HG03342 (cell line): Measurements from ENCODE around the gene AFF3.

Experiments used
- ATAC-seq: cut with Tn5 transposase; IDR thresholded peaks from one replicate; pipeline ENCODE4 v1.9.1; 2021; ENCODE audit warnings: mild to moderate bottlenecking, moderate library complexity; ENCODE audit not compliant: unreplicated experiment

Gene AFF3

DNA sequence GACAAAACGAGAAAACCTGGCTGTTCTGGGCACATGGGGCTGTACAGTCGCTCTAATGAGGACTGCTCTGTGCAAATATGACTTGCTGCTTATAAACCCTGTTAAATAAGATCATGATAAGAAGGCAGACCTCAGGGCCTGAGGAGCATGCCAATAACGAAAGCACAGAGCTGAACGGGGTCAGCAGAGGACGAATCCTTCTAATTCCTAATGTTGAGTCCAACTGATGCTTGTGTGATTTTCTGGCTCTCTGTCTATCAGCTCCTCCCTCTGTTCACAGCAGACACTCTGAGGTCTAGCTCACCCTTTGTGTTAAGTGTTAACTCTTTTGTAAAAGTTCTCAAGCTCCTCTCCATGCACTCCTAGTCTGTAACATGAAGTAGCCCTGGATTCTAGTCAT, 485.4 kb downstream of the AFF3 start:
- ATAC-seq, result no peak

DNA sequence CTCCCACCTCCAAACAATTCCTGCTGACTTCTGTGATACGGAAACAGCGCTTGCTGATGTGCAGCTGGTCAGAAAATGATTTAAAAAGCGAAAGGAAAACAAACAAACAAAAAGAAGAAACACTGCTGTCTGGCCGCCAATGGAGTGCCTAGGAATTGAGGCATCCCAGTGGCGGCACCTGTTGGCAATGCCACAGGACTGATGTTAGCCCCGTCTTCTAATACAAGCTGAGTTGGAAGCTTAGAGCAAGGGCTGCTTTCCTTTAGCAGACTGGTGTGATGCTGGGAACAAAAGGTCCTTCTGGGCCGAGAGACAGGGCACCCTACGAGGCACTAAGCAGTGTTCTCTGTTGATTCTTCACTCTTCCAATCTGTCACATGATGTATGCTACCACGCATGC, 489.0 kb downstream of the AFF3 start:
- no peak for ATAC-seq

DNA sequence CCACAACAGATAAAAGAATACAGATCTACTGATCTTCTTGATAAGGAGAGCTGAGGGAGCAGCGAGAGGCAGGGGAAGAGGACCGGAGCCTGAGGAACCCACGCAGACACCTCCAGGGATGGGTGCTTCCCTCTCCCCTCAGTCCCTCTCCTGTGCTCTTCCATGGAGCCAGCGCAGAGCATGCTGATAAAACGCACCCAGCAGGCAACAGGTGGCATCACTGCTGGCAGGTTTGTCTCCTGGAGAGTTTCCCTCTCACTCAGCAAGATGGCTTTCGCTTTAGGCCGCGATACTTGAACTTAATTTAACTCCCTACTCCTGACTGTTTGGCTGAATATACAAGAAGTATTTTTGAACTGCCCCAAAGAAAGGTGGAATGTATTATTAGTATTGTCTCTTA, 489.5 kb downstream of the AFF3 start:
- no peak for ATAC-seq

DNA sequence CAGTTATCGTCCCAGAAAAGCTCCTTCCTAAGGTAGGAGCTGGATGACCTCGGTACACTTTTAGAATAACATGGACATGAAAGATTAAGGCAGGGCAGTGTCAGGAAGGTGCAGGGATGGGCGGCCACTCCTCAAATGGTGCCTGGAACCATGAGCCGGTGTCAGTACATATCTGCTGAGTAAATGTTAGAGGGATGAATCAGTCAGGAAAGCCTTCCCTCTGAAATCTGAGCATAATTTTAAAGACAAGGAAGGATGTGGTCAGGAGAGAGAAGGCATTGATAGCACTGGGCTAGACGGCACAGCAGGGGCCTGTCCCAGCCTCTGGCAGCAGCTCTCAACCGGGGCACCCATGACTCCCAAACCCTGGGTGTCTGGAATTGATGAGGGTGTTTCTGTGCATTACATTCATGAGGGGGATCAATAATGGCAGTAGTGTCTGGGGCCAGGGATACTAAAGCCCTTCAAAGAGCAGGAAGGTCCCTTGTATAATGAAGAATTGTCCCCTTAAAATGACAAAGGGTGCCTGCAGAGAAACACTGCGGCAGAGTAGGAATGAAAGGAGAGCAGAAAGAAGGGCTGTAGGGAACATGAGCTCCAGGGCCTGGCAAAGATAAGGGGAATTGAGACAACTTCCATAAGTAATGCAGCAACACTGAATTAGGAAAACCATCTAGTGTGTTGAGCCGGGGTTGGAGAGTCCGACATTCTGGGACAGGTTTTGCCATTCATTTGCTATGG, 490.3 kb downstream of the AFF3 start:
- ATAC-seq, result no peak

DNA sequence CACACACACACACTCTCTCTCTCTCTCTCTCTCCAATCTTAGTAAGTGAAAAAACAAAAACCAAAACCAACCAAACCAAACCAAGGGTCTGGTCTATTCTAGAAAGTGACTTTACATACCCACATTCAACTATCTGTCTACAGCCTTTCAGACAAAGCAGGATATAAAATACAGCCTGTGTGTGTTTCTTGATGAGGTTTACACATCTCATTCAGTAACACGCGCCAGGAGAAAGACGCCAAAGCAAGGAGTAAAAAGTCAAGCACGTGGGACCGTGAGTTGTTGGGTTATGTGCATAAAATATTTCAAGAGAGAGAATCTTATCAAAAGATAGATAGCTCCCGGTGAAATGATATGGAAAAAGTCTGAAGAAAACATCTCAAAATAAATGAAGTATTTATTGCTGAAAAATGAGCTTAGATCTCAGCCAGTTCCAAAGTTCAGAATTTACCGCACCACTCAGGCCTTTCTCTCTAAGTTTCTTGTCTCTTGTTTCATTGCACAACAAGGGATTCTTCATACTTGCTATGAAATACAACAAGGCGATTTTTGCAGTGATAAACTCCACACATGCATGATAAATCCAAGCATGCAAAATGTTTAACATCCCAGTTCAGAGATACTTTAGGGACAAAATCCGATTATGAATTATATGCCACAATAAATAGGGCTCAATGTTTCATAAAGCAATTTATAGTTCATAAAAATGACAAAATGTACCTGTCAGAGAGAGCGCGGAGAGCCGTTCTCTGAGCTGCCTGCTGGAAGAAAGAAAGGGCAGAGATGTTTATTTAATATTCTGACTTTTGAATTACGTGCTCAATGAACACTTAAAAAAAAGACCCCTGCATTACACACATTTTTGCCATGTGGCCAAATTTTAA, 493.2 kb downstream of the AFF3 start:
- ATAC-seq, result no peak

DNA sequence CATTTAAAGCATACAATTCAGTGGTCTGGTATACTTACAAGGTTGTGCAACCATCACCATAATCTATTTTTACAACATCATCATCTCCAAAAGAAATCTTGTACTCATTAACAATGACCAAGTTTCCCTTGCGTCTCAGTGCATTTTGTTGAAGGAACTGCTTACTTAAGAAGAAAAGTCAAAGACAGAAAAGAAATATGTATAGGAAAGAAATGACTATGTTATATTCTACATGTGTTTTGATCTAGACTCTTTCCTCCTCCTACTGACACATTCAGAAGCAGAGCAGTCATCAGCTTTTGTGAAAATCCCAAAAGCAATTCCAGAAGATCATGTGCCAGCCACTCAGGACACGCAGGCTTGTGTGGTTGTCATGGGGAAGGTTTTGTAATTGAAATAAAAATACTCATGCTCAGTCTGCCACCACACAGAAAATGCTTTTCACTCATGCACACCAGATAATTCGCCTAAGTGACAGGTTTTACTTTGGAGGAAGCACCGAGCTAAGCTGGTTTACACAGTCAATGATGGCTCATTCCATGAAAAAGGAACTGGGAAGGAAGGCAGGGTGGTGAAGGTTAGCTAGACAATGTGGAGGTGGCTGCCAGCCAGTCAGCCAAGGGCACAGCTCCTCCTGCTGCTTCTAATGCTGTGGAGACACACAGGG, 494.1 kb downstream of the AFF3 start:
- no peak for ATAC-seq

DNA sequence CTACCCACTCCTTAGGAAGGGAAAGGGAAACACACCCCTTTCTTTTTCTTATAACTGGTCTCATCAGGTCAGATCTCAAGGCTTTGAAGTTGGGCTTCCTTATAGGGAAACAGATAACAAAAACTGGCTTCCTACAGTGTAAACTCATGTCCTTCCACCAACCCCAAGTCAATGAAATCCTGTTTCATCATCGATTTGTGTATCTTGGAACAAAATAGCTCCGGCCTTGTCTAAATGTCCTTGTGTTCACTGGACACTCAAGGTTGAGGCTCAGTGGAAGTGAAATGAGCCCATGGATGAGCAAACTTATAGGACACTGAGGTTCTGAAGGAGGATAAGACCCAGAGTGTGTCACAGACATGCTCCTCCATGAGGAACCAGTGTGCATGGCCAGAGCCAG, 496.4 kb downstream of the AFF3 start:
- no peak for ATAC-seq

DNA sequence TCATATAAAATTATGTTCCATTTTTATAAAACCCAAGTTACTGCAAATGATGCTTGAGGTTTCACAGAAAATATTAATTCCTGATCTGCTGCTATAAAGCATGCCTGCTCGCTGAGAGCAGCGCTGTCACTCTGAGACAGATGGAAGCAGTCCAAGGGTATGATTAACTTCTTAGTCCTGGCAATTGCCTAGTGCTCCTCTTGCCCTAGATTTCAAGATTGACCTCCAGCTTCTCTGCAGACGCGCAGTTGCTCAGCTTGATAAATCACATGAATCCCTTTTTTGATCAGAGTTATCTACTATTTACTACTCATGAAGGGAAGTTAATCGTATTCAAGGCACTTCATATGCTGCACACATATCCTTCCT, 498.0 kb downstream of the AFF3 start:
- ATAC-seq, result no peak

DNA sequence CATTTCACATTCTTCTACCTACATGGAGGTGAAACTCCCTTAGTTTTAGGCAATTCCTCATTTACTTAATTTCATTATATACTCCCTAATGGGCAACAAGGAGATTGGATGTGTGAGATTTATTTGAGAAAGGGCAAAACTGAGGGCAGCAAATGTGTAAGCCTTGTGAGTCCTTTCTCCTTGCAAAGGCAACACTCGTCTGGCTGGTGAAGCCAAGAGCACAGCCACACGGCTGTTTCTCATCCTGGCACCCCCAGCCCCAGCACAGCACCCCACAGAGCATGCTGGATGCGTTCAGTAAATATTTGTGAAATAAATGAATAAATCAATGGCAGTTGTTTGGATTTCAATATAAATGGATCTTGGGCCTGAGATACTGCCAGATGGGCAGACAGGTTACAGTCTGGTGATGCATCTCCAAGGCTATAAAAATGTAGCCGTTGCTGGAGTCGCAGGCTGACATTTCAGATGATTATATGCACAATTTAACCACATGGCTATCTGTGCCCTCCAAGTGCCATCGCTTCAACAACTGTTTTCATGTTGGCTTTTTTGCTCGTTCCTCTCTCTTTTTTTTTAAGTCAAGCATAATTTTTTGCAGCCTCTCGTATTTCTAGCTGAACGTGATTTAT, 498.5 kb downstream of the AFF3 start:
- no peak for ATAC-seq

DNA sequence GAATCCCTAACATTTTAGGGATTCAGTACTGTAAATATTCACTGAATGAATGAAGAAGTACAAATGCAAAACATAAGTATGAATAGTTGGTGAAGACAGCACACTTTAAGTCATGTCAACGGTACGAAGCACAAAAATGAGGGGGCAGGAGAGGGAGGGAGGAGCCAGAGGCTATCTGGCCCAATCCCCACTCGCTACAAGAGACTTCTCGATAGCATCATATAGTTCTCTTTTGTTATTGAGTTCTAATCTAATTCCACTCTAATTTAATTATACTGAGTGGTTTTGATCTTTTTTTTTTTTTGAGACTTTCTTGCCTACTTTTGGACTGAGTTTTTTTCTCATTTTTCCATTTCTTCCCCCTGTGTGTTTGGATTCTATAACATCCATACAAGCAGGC, 500.4 kb downstream of the AFF3 start:
- no peak for ATAC-seq

DNA sequence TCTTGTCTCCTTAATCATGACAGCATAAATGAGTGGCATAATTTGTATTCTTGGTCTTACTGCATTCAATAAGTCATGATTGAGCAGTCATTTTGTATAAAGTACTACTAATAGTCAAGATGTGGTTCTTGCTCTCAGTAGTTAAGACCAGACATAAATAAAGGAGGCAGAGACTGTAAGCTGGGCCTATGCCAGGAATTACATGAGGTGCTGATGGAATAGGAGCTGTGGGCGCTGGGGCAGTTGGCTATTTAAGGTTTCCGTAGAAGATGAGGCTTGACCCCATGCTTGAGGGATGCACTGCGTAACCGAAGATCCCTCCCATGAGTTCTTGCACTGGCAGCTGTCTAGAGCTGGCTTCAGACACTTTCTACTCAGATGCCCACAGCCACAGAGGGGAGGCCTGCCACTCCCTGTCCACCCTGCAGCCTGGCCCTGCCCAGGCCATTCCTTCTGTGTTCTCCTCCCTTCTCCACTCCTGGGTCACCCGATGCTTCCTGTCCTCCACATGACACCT, 501.7 kb downstream of the AFF3 start:
- no peak for ATAC-seq

DNA sequence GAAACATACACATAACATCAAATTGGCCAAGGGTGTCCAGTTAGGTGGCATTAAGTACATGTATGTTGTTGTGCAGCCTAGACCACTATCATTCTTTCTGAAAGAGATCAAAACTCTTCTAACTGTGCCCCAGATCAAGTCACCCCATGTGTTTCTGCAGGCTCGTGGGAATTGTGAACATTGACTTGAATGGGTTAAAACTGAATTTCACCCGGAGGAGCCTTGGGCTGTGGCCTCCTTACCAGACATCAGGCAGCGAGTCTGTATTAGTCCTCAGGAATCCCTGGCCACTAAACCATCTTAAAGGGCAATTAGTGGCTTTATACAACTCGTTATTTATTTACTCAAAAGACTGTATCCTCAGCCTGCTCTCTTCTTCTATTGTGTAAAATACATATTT, 503.6 kb downstream of the AFF3 start:
- ATAC-seq, result no peak

DNA sequence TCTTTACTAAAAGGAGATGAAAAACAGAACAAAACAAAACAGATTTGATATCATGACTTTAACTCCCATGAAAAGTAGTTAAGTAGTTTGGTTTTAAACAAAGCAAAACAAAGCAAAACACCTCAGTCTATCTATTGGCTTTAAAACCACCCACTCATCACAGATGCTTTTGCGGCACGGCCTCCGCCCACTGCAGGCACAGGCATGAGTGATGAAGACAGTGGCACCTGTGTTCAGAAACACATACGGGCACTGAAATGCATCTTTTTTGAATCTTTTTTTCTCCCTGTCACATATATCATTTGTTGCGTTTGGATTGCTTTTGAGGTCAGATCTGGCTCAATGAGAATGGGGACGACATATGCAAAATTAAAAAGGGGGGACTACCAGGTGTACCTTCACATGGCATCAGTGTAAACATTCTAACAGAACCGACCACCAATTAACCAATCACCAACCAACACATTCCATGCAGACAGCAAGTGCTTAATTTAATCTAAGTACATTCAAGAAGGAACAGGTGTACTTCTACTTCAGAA, 505.2 kb downstream of the AFF3 start:
- no peak for ATAC-seq

DNA sequence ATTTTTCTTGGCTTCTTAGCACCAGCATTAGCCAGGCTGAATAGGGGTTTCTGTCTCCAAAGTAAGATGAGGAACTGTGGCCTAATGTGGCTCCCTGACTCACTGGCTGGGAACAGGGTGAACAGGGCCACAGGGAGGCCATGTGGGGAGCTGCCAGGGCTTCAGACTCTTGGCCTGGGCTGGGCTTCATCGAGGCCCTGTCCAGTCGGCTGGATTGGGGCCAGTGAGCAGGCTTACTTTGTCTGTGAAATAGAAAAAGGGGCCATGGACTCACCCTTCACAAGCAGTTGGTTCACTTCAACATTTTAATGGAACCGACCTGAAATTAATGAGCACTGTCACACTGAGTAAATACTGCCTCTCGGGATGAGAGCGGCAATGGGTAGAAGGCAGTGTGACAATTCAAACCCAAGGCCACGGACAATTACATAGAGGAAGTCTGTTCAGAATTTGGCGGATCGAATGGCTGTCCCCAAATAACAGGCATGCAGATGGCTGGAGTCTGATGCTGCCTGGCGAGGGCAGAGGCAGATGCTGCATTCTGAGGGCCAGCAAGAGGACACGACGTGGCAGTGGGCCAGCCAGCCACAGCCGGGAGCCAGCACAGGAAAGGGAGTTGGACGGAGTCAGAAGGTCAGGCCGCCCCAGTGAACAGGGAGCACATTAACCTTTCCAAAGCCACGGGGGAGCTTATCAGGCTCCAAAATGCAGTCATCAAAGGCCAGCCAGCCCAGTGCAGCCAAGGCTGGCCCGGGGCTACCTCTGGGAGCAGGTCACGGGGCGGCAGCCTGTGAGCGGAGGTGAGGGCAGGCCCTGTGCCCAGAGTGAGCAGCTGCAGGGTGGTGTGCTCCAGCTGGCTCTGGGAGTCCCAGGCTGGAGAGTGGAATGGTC, 506.0 kb downstream of the AFF3 start:
- ATAC-seq, result no peak

DNA sequence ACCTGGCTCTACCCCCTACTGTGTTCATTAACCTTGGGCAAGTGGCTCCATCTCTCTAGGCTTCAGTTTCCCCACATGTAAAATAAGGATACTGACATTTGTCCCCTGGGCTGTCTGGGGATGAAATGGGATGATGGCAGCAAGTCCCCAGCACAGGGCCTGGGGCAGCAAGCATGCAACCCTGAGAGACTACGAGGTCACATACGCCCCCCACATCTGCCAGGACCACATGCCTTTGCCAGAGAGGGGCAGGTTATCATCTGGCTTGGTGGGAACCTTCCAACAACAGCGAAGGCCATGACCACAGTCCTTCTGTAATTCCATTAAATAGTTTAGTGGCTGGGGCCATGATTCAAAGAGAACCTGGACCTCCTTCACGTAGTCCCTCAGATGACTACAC, 506.7 kb downstream of the AFF3 start:
- no peak for ATAC-seq

DNA sequence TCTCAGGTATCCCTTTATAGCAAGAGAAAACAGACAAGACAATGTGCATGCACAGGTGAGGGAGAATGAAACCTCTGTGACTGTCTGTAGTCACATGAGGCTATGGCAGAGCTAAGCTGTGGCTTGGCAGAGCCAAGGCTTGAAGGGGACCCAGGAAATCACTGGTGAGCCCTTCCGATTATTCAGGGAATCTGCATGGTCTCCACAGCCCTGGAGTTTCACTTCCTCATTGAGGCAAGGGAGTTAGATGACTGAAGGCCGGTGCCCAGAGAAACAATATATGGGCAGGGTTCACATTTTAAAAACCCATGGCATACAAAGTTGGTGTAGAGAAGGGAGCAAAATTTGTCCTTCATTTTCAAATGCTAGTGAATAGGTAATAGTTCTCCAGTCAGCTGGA, 508.2 kb downstream of the AFF3 start:
- no peak for ATAC-seq

DNA sequence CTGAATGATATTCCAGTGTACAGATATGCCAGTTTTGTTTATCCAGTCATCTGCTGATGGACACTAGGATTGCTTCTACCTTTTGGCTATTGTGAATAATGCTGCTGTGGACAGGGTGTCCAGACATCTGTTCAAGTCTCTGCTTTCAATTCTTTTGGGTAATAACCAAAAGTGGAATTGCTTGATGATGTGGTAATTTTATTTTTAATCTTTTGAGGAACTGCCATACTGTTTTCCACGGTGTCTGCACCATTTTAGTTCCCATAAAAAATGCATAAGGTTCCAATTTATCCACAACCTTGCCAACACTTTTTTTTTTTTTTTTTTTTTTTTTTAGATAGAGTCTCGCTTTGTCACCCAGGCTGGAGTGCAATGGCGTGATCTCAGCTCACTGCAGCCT, 510.7 kb downstream of the AFF3 start:
- no peak for ATAC-seq

DNA sequence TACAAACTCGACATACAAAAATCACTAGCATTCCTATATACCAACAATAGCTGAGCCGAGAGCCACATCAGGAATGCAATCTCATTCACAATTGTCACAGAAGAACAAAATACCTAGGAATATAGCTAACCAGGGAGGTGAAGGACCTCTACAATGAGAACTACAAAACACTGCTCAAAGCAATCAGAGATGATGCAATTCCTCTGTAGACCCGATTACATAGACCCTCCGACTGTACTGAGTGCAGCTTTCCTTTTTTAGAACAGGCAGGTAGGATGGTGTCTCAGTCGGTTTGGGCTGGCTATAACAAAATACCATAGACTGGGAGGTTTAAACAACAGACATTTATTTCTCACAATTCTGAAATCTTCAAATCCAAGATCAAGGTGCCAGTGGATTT, 513.1 kb downstream of the AFF3 start:
- ATAC-seq, result no peak

DNA sequence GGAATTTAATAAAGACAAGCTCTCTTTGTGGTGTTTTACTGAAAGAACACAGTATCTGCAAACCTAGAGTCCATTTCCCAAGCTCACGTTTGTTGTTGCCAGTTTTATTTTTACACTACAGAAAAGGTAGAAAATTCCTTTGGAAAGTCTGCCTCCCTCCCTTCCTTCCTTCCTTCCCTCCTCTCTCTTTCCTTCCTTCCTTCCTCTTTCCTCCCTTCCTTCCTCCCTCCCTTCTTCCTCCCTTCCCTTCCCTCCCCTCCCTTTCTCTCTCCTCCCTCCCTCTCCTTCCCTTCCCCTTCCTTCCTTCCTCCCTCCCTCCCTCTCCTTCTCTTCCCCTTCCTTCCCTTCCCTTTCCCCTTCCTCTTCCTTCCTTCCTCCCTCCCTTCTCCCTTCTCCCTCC, 516.2 kb downstream of the AFF3 start:
- no peak for ATAC-seq

DNA sequence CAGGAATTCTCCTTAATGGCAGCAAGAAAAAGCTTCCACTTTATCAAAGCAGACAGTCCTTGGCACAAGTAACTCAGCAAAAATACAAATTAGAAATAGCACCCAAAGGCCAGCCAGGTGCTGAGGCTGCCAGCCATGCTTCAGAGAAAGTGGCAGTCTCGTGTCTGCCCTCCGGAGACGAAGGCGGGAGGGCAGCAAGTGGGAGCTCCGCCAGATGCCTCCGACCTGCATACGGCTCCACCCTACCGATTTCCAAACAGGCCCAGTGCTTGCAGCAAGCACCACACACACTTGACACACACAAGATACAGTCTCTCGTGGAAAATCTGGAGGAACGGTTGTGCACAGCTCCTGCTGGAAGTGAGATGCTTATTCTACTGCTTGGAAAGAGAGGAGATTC, 517.7 kb downstream of the AFF3 start:
- ATAC-seq, result no peak
